RWPE2 (cell line): Measurements from ENCODE around the gene TRAF4.

Experiments used
- ATAC-seq: fragments of 200-7000 bp; cut with Tn5 transposase; 3 replicates; pipeline ENCODE4 v1.9.1; 2021; ENCODE audit warnings: low read depth
- DNase-seq: peaks from one replicate; pipeline ENCODE4 v3.0.0-alpha.2; 2020; ENCODE audit warnings: low spot score
- H3K27ac ChIP-seq: fragments of 450-650 bp; 2 replicates; pipeline ENCODE4 v1.5.1; 2017; ENCODE audit warnings: mild to moderate bottlenecking; ENCODE audit not compliant: poor library complexity, severe bottlenecking
- H3K27me3 ChIP-seq: fragments of 250-450 bp; sonication (Bioruptor Pico); 2 replicates; pipeline ENCODE4 v1.5.1; 2021; ENCODE audit warnings: mild to moderate bottlenecking, moderate library complexity; ENCODE audit not compliant: insufficient read depth, poor library complexity, severe bottlenecking
- H3K36me3 ChIP-seq: fragments of 250-450 bp; sonication (Bioruptor Pico); 2 replicates; pipeline ENCODE4 v1.5.1; 2020; ENCODE audit warnings: low read depth, mild to moderate bottlenecking, moderate library complexity
- H3K4me1 ChIP-seq: fragments of 250-450 bp; sonication (Bioruptor Pico); 2 replicates; pipeline ENCODE4 v1.5.1; 2021; ENCODE audit warnings: mild to moderate bottlenecking, moderate library complexity; ENCODE audit not compliant: insufficient read depth, poor library complexity, severe bottlenecking
- H3K4me3 ChIP-seq: fragments of 250-450 bp; sonication (Bioruptor Pico); 2 replicates; pipeline ENCODE4 v1.5.1; 2021; ENCODE audit warnings: mild to moderate bottlenecking, moderate library complexity; ENCODE audit not compliant: severe bottlenecking
- H3K9me3 ChIP-seq: fragments of 250-450 bp; sonication (Bioruptor Pico); 2 replicates; pipeline ENCODE4 v1.5.1; 2021; ENCODE audit warnings: mild to moderate bottlenecking, moderate library complexity; ENCODE audit not compliant: severe bottlenecking
- CTCF ChIP-seq: fragments of 450-650 bp; IDR thresholded peaks from one replicate; pipeline ENCODE4 v1.5.1; 2017; ENCODE audit warnings: mild to moderate bottlenecking, moderate library complexity; ENCODE audit not compliant: poor library complexity, severe bottlenecking

Gene TRAF4

GRCh38 chr17:28702026-28702751 lies 41.6 kb upstream of the TRAF4 start:
- H3K27ac ChIP-seq: no peak overlapping the region

GRCh38 chr17:28702752-28703150 lies 41.1 kb upstream of the TRAF4 start:
- Histone ChIP-seq H3K9me3 (no peaks in the 10 kb centered on the region), H3K36me3 (peaks cover 51% of the 10 kb centered on the region), H3K4me3 (no peak overlapping the region), H3K27ac (no peak overlapping the region), H3K27me3 (no peaks in the 10 kb centered on the region), H3K4me1 (no peaks in the 10 kb centered on the region)
- TF ChIP-seq CTCF: no peak
- DNase-seq (no peak), ATAC-seq (no peak)

More at GRCh38 chr17:28702026-28702751, 41.6 kb upstream of the TRAF4 start:
- ATAC-seq: no peak
- H3K36me3 ChIP-seq: peaks cover 56% of the 10 kb centered on the region
- no peak for DNase-seq
- no peak overlapping the region for H3K4me3 ChIP-seq
- no peaks in the 10 kb centered on the region for H3K27me3 ChIP-seq
- TF ChIP-seq CTCF: no peak
- H3K4me1 ChIP-seq: no peaks in the 10 kb centered on the region
- H3K9me3 ChIP-seq: no peaks in the 10 kb centered on the region

- no peaks in the 10 kb centered on the region for H3K9me3 ChIP-seq
- DNase-seq: no peak
- no peak for ATAC-seq
- no peak for TF ChIP-seq CTCF
- H3K36me3 ChIP-seq: peaks cover 41% of the 10 kb centered on the region
- no peaks in the 10 kb centered on the region for H3K27me3 ChIP-seq
- no peak overlapping the region for H3K4me3 ChIP-seq
- no peak overlapping the region for H3K27ac ChIP-seq
- no peaks in the 10 kb centered on the region for H3K4me1 ChIP-seq
These were observed 40.1 kb upstream of the TRAF4 start for GRCh38 chr17:28703552-28704218.

GRCh38 chr17:28704219-28704858 lies 39.5 kb upstream of the TRAF4 start:
- Histone ChIP-seq H3K27me3 (no peaks in the 10 kb centered on the region), H3K9me3 (no peaks in the 10 kb centered on the region), H3K4me3 (no peak overlapping the region), H3K4me1 (no peaks in the 10 kb centered on the region), H3K27ac (no peak overlapping the region), H3K36me3 (peaks cover 35% of the 10 kb centered on the region)
- ATAC-seq (no peak), DNase-seq (no peak)
- no peak for TF ChIP-seq CTCF
